ENCODE measurements around the gene CSTPP1.

Gene CSTPP1

GRCh38 chr11:47057365-47057764 is 120.8 kb downstream of the CSTPP1 start:
- H3K4me3 ChIP-seq (ENCODE audit: insufficient read length, low read depth), result no peak overlapping the region
- no peak for TF ChIP-seq SUZ12 (IDR thresholded peaks at IDR 0.05; ENCODE audit: extremely low read depth, insufficient read depth, insufficient read length)
- TF ChIP-seq YY1 (IDR thresholded peaks at IDR 0.05; ENCODE audit: insufficient read depth, insufficient read length), result no peak
- TF ChIP-seq ZNF274 (IDR thresholded peaks at IDR 0.05; ENCODE audit: low read depth, low read length), result no peak
- H3K36me3 ChIP-seq (ENCODE audit: insufficient read depth, insufficient read length, low read length), result peaks cover 7% of the 10 kb centered on the region
- no peak overlapping the region for H3K9ac ChIP-seq (ENCODE audit: insufficient read length, low read depth)
- H3K9me3 ChIP-seq (ENCODE audit: insufficient read depth, low read length), result no peaks in the 10 kb centered on the region
- no peaks in the 10 kb centered on the region for H3K27me3 ChIP-seq (ENCODE audit: insufficient read depth, insufficient read length)
- H3K4me1 ChIP-seq (ENCODE audit: insufficient read depth, insufficient read length), result no peaks in the 10 kb centered on the region
- peak; percentile 25 for DNase-seq (ENCODE audit: low read depth, low spot score)

- TF ChIP-seq YY1 (IDR thresholded peaks at IDR 0.05; ENCODE audit: insufficient read depth, insufficient read length), result no peak
- no peak for TF ChIP-seq SUZ12 (IDR thresholded peaks at IDR 0.05; ENCODE audit: extremely low read depth, insufficient read depth, insufficient read length)
- TF ChIP-seq ZNF274 (IDR thresholded peaks at IDR 0.05; ENCODE audit: low read depth, low read length), result no peak
- Histone ChIP-seq H3K27me3 (ENCODE audit: insufficient read depth, insufficient read length) (no peaks in the 10 kb centered on the region), H3K4me1 (ENCODE audit: insufficient read depth, insufficient read length) (no peaks in the 10 kb centered on the region), H3K9ac (ENCODE audit: insufficient read length, low read depth) (no peak overlapping the region), H3K9me3 (ENCODE audit: insufficient read depth, low read length) (no peaks in the 10 kb centered on the region), H3K36me3 (ENCODE audit: insufficient read depth, insufficient read length, low read length) (peaks cover 10% of the 10 kb centered on the region), H3K4me3 (ENCODE audit: insufficient read length, low read depth) (no peak overlapping the region)
- DNase-seq (ENCODE audit: low read depth, low spot score), result no peak
These were observed 124.2 kb downstream of the CSTPP1 start for GRCh38 chr11:47060807-47061206.

- Histone ChIP-seq H3K4me1 (ENCODE audit: insufficient read depth, insufficient read length) (no peaks in the 10 kb centered on the region), H3K36me3 (ENCODE audit: insufficient read depth, insufficient read length, low read length) (peaks cover 10% of the 10 kb centered on the region), H3K4me3 (ENCODE audit: insufficient read length, low read depth) (no peak overlapping the region), H3K27me3 (ENCODE audit: insufficient read depth, insufficient read length) (no peaks in the 10 kb centered on the region), H3K9me3 (ENCODE audit: insufficient read depth, low read length) (no peaks in the 10 kb centered on the region), H3K9ac (ENCODE audit: insufficient read length, low read depth) (no peak overlapping the region)
- no peak for TF ChIP-seq SUZ12 (IDR thresholded peaks at IDR 0.05; ENCODE audit: extremely low read depth, insufficient read depth, insufficient read length)
- TF ChIP-seq ZNF274 (IDR thresholded peaks at IDR 0.05; ENCODE audit: low read depth, low read length), result no peak
- TF ChIP-seq YY1 (IDR thresholded peaks at IDR 0.05; ENCODE audit: insufficient read depth, insufficient read length), result no peak
- no peak for DNase-seq (ENCODE audit: low read depth, low spot score)
These were observed 125.0 kb downstream of the CSTPP1 start for GRCh38 chr11:47061429-47062178.

GRCh38 chr11:47062736-47063135 is 126.2 kb downstream of the CSTPP1 start:
- no peaks in the 10 kb centered on the region for H3K4me1 ChIP-seq (ENCODE audit: insufficient read depth, insufficient read length)
- no peak for DNase-seq (ENCODE audit: low read depth, low spot score)
- H3K4me3 ChIP-seq (ENCODE audit: insufficient read length, low read depth), result no peak overlapping the region
- TF ChIP-seq YY1 (IDR thresholded peaks at IDR 0.05; ENCODE audit: insufficient read depth, insufficient read length) (no peak), ZNF274 (IDR thresholded peaks at IDR 0.05; ENCODE audit: low read depth, low read length) (no peak), SUZ12 (IDR thresholded peaks at IDR 0.05; ENCODE audit: extremely low read depth, insufficient read depth, insufficient read length) (no peak)
- H3K27me3 ChIP-seq (ENCODE audit: insufficient read depth, insufficient read length), result no peaks in the 10 kb centered on the region
- no peaks in the 10 kb centered on the region for H3K9me3 ChIP-seq (ENCODE audit: insufficient read depth, low read length)
- H3K36me3 ChIP-seq (ENCODE audit: insufficient read depth, insufficient read length, low read length), result peaks cover 10% of the 10 kb centered on the region
- no peak overlapping the region for H3K9ac ChIP-seq (ENCODE audit: insufficient read length, low read depth)

- no peaks in the 10 kb centered on the region for H3K9me3 ChIP-seq (ENCODE audit: insufficient read depth, low read length)
- no peak overlapping the region for H3K4me3 ChIP-seq (ENCODE audit: insufficient read length, low read depth)
- DNase-seq (ENCODE audit: low read depth, low spot score), result no peak
- H3K27me3 ChIP-seq (ENCODE audit: insufficient read depth, insufficient read length), result no peaks in the 10 kb centered on the region
- H3K36me3 ChIP-seq (ENCODE audit: insufficient read depth, insufficient read length, low read length), result peaks cover 2% of the 10 kb centered on the region
- no peak for TF ChIP-seq ZNF274 (IDR thresholded peaks at IDR 0.05; ENCODE audit: low read depth, low read length)
- TF ChIP-seq SUZ12 (IDR thresholded peaks at IDR 0.05; ENCODE audit: extremely low read depth, insufficient read depth, insufficient read length), result no peak
- no peak for TF ChIP-seq YY1 (IDR thresholded peaks at IDR 0.05; ENCODE audit: insufficient read depth, insufficient read length)
- H3K9ac ChIP-seq (ENCODE audit: insufficient read length, low read depth), result no peak overlapping the region
- no peaks in the 10 kb centered on the region for H3K4me1 ChIP-seq (ENCODE audit: insufficient read depth, insufficient read length)
These were observed 130.8 kb downstream of the CSTPP1 start for GRCh38 chr11:47067401-47067800.

GRCh38 chr11:47070769-47071168 is 134.2 kb downstream of the CSTPP1 start:
- no peaks in the 10 kb centered on the region for H3K9me3 ChIP-seq (ENCODE audit: insufficient read depth, low read length)
- H3K4me1 ChIP-seq (ENCODE audit: insufficient read depth, insufficient read length), result no peaks in the 10 kb centered on the region
- no peaks in the 10 kb centered on the region for H3K27me3 ChIP-seq (ENCODE audit: insufficient read depth, insufficient read length)
- H3K9ac ChIP-seq (ENCODE audit: insufficient read length, low read depth), result no peak overlapping the region
- no peak for DNase-seq (ENCODE audit: low read depth, low spot score)
- H3K36me3 ChIP-seq (ENCODE audit: insufficient read depth, insufficient read length, low read length), result no peaks in the 10 kb centered on the region
- H3K4me3 ChIP-seq (ENCODE audit: insufficient read length, low read depth), result no peak overlapping the region
- TF ChIP-seq YY1 (IDR thresholded peaks at IDR 0.05; ENCODE audit: insufficient read depth, insufficient read length) (no peak), SUZ12 (IDR thresholded peaks at IDR 0.05; ENCODE audit: extremely low read depth, insufficient read depth, insufficient read length) (no peak), ZNF274 (IDR thresholded peaks at IDR 0.05; ENCODE audit: low read depth, low read length) (no peak)

- DNase-seq (ENCODE audit: low read depth, low spot score), result no peak
- no peaks in the 10 kb centered on the region for H3K9me3 ChIP-seq (ENCODE audit: insufficient read depth, low read length)
These were observed 134.8 kb downstream of the CSTPP1 start for GRCh38 chr11:47071341-47071740.

More at GRCh38 chr11:47071341-47071740, 134.8 kb downstream of the CSTPP1 start:
- H3K4me3 ChIP-seq (ENCODE audit: insufficient read length, low read depth), result no peak overlapping the region
- H3K4me1 ChIP-seq (ENCODE audit: insufficient read depth, insufficient read length), result no peaks in the 10 kb centered on the region
- no peak overlapping the region for H3K9ac ChIP-seq (ENCODE audit: insufficient read length, low read depth)
- H3K27me3 ChIP-seq (ENCODE audit: insufficient read depth, insufficient read length), result no peaks in the 10 kb centered on the region
- TF ChIP-seq YY1 (IDR thresholded peaks at IDR 0.05; ENCODE audit: insufficient read depth, insufficient read length), result no peak
- TF ChIP-seq ZNF274 (IDR thresholded peaks at IDR 0.05; ENCODE audit: low read depth, low read length), result no peak
- TF ChIP-seq SUZ12 (IDR thresholded peaks at IDR 0.05; ENCODE audit: extremely low read depth, insufficient read depth, insufficient read length), result no peak
- no peaks in the 10 kb centered on the region for H3K36me3 ChIP-seq (ENCODE audit: insufficient read depth, insufficient read length, low read length)
